T-cell (primary cell): ENCODE data around the gene UMPS. TPM values are rescaled to one million over a fixed set of nuclear protein-coding genes. Genes with fewer than 3 reads are reported as not detected.

ENCODE experiments used
- ATAC-seq, 4 experiments: fragments of 200-7000 bp in 3 of 4; fragments of 150-1000 bp in 1 of 4; cut with Tn5 transposase; replicated peaks in 1 of 4; 1 replicate in 3 of 4; 2 replicates in 1 of 4; pipeline ENCODE4 v1.10.0; 2021; ENCODE audit warnings: moderate library complexity in 3 of 4, mild to moderate bottlenecking in 2 of 4, moderate number of reproducible peaks in 1 of 4
- CTCF ChIA-PET, 2 donors: fragments of 300-600 bp; sonication (Branson Sonifier 250); formaldehyde crosslinking; loops; one replicate each; lab custom pipeline; 2022; ENCODE audit warnings: antibody characterized with exemption in 2 of 2; lab: Charles Lee
- POLR2A ChIA-PET, 2 donors: fragments of 300-600 bp; sonication (Branson Sonifier 250); formaldehyde crosslinking; loops; one replicate each; lab custom pipeline; 2022; ENCODE audit warnings: antibody characterized with exemption in 2 of 2; lab: Charles Lee
- DNase-seq, 35 experiments: peaks; one replicate each; pipeline versions ENCODE4 v3.0.0 to v3.0.0-alpha.2; 2013 to 2023
- H3K27ac ChIP-seq: one replicate; pipeline ENCODE4 v1.5.1; 2013; ENCODE audit warnings: low read length
- H3K27me3 ChIP-seq, 2 experiments: replicated peaks in 1 of 2; 1 replicate in 1 of 2; 2 replicates in 1 of 2; pipeline versions ENCODE4 v1.6.1 to v1.7.0; 2013; ENCODE audit warnings: low read length in 1 of 2, mixed read lengths in 1 of 2; ENCODE audit not compliant: control insufficient read depth in 2 of 2, insufficient read depth in 2 of 2; ENCODE audit errors: extremely low read depth in 1 of 2
- H3K36me3 ChIP-seq, 2 donors: 1 replicate in 1 of 2; 2 replicates in 1 of 2; pipeline versions ENCODE4 v1.6.1 to v1.7.0; 2013; ENCODE audit warnings: low read length in 1 of 2; ENCODE audit not compliant: control insufficient read depth in 2 of 2, insufficient read depth in 1 of 2; ENCODE audit errors: extremely low read depth in 1 of 2
- H3K4me1 ChIP-seq, 2 experiments: 1 replicate in 1 of 2; 2 replicates in 1 of 2; pipeline versions ENCODE4 v1.6.1 to v1.7.0; 2013; ENCODE audit warnings: low read length in 2 of 2, mixed read lengths in 1 of 2; ENCODE audit not compliant: insufficient read depth in 2 of 2, control insufficient read depth in 1 of 2; ENCODE audit errors: extremely low read depth in 1 of 2
- H3K4me3 ChIP-seq, 2 donors: 1 replicate in 1 of 2; 2 replicates in 1 of 2; pipeline versions ENCODE4 v1.5.1 to v1.7.0; 2013; ENCODE audit warnings: mild to moderate bottlenecking in 2 of 2, low read length in 1 of 2, moderate library complexity in 1 of 2; ENCODE audit not compliant: control insufficient read depth in 1 of 2; ENCODE audit errors: extremely low read depth in 1 of 2
- H3K9me3 ChIP-seq: 2 replicates; pipeline ENCODE4 v1.7.0; 2013
- H3K27ac Mint-ChIP-seq, 2 donors: one replicate each; pipeline ENCODE4 v1.8.0; 2020 to 2021; ENCODE audit warnings: mild to moderate bottlenecking in 2 of 2, mixed read lengths in 2 of 2
- H3K27me3 Mint-ChIP-seq, 2 donors: one replicate each; pipeline ENCODE4 v1.8.0; 2021 to 2022; ENCODE audit warnings: mixed read lengths in 2 of 2
- H3K36me3 Mint-ChIP-seq: one replicate; pipeline ENCODE4 v1.8.0; 2021; ENCODE audit warnings: mixed read lengths
- H3K4me1 Mint-ChIP-seq, 3 donors: one replicate each; pipeline ENCODE4 v1.8.0; 2020 to 2022; ENCODE audit warnings: mixed read lengths in 3 of 3, mild to moderate bottlenecking in 1 of 3
- H3K4me3 Mint-ChIP-seq, 3 donors: one replicate each; pipeline ENCODE4 v1.8.0; 2020 to 2022; ENCODE audit warnings: mild to moderate bottlenecking in 3 of 3, mixed read lengths in 3 of 3, moderate library complexity in 3 of 3
- H3K9me3 Mint-ChIP-seq, 3 donors: one replicate each; pipeline ENCODE4 v1.8.0; 2020 to 2022; ENCODE audit warnings: mixed read lengths in 3 of 3
- WGBS: methylation state at CpG from one replicate; pipeline ENCODE4 v1.1.5; 2013; ENCODE audit warnings: missing lambda C conversion rate; ENCODE audit not compliant: insufficient coverage; 5-methylcytosine and 5-hydroxymethylcytosine counted together
- total RNA-seq, 35 experiments: library from RNA in 6 of 35; stranded (reverse) in 6 of 35; fragments of 120-200 nt in 1 of 35; gene quantifications; one replicate each; pipeline versions ENCODE4 v1.2.1 to v1.2.4 and lab custom pipeline; 2013 to 2026

Gene UMPS
- total RNA-seq, 5 donors from 2014 or later (not counting 1 experiment from before 2014, with no cell fraction given) = 14.9 to 29.6 (median 21.1) TPM

DNA sequence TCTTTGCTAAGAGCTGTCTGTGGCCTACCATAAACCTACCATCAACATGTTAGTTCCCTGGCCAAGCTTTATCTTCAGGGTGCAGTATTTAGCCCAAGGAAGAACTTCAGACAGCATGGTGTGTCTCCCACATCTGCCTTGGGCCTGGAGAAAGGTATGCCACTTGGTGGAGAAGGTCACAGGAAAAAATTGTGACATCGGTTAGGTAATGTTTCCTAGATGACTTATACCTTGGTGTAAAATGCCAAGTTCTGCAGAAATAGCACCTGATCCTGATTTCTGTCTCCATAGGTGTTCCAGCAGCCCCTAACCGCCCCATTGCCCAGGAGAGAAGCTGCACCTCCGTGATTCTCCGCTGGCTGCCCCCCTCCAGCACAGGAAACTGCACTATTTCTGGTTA lies 33.0 kb upstream of the UMPS start:
- Histone ChIP-seq H3K27me3 (peaks cover 0 to 13% of the 10 kb centered on the region in 2 experiments), H3K4me3 (no peak overlapping the region), H3K36me3 (no peaks in the 10 kb centered on the region), H3K9me3 (no peaks in the 10 kb centered on the region), H3K4me1 (no peaks in the 10 kb centered on the region), H3K27ac (no peak overlapping the region)
- Mint-ChIP-seq H3K4me3 (no peak overlapping the region), H3K27ac (no peak overlapping the region), H3K4me1 (no peaks in the 10 kb centered on the region), H3K36me3 (no peaks in the 10 kb centered on the region), H3K27me3 (peaks cover 8 to 10% of the 10 kb centered on the region in 2 donors), H3K9me3 (no peaks in the 10 kb centered on the region)
- DNase-seq (no peak), ATAC-seq (no peak)
- ChIA-PET CTCF (interaction anchor here in 1 of 2 donors (0.5 to 1.5 kb wide), 2 partner anchors 9 to 16 kb away, joined by 3 to 4 read pairs; no protein-coding TSS in a partner anchor), POLR2A (no interaction called here)
- 80% methylated on average over 2 of the region's 4 CpGs for WGBS

DNA sequence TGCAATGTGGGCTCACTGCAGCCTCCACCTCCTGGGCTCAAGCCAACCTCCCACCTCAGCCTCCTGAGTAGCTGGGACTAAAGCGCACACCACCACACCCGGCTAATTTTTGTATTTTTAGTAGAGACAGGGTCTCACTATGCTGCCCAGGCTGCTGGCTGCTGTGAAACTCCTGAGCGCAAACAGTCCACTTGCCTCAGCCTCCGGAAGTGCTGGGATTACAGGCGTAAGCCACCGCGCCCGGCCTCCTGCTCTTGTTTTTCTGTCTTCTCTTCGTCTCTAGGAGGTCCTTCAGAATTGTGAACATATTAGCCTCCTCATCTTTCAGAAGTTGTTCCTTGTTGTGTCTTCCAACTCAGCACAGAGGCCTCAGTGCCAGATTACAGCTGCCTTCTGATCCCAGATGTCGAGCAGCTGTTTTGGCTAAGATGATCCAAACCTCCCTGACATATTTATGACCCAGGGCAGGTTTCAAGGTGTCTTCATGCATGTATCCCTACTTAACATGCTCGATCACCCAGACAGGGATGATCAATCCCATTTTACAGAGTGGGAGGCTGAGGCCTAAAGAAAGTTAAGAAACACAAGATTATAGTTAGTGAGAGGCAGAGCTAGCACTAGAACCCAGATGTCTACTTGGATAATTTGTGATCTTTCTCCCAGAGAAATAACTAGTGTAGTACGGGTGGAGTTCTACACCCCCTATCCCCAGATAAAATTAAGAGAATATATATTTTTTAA lies 32.1 kb upstream of the UMPS start:
- no peak for ATAC-seq
- no peak overlapping the region for H3K27ac Mint-ChIP-seq
- H3K27me3 Mint-ChIP-seq = peaks cover 12 to 17% of the 10 kb centered on the region in 2 donors
- Histone ChIP-seq H3K27ac (no peak overlapping the region), H3K9me3 (no peaks in the 10 kb centered on the region), H3K36me3 (no peaks in the 10 kb centered on the region), H3K4me3 (no peak overlapping the region), H3K27me3 (peaks cover 0 to 13% of the 10 kb centered on the region in 2 experiments), H3K4me1 (no peaks in the 10 kb centered on the region)
- H3K4me3 Mint-ChIP-seq = no peak overlapping the region
- ChIA-PET CTCF (interaction anchor here (0.8 to 1.3 kb wide), 2 partner anchors 9 to 10 kb away, joined by 3 to 6 read pairs; no protein-coding TSS in a partner anchor), POLR2A (no interaction called here)
- 84% methylated on average over 8 of the region's 12 CpGs for WGBS
- no peak for DNase-seq
- no peaks in the 10 kb centered on the region for H3K4me1 Mint-ChIP-seq
- no peaks in the 10 kb centered on the region for H3K9me3 Mint-ChIP-seq
- H3K36me3 Mint-ChIP-seq = no peaks in the 10 kb centered on the region

DNA sequence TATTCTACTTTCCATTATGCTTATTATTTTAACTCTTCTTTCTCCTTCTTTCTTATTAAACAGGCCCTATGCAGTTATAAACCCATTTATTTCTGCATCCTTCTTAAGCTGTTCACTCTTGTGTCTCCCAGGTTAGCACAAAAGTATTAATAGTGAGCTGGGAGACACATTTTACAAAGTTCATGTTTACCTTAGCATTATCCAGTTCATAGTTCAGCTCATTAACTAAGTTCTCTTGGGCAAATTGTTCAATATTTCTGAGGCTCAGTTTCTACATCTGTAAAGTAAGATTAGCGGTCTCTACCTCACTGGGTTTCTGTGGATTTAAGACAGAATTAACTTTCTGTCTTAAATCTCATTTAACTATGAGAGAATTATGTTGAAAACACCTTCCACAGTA lies 31.2 kb upstream of the UMPS start:
- Mint-ChIP-seq H3K4me1 (no peaks in the 10 kb centered on the region), H3K4me3 (no peak overlapping the region), H3K36me3 (peaks cover under 1% of the 10 kb centered on the region), H3K27me3 (peaks cover 13 to 17% of the 10 kb centered on the region in 2 donors), H3K9me3 (no peaks in the 10 kb centered on the region), H3K27ac (no peak overlapping the region)
- Histone ChIP-seq H3K9me3 (no peaks in the 10 kb centered on the region), H3K36me3 (no peaks in the 10 kb centered on the region), H3K27me3 (peaks cover 0 to 13% of the 10 kb centered on the region in 2 experiments), H3K27ac (no peak overlapping the region), H3K4me3 (no peak overlapping the region), H3K4me1 (no peaks in the 10 kb centered on the region)
- ATAC-seq = no peak
- ChIA-PET CTCF (interaction anchor here (0.6 to 1.3 kb wide), 3 partner anchors 10 to 16 kb away, joined by 3 to 6 read pairs (median 3); no protein-coding TSS in a partner anchor), POLR2A (no interaction called here)
- no CpG with 5 or more reads among the region's 1 CpG for WGBS
- no peak for DNase-seq

DNA sequence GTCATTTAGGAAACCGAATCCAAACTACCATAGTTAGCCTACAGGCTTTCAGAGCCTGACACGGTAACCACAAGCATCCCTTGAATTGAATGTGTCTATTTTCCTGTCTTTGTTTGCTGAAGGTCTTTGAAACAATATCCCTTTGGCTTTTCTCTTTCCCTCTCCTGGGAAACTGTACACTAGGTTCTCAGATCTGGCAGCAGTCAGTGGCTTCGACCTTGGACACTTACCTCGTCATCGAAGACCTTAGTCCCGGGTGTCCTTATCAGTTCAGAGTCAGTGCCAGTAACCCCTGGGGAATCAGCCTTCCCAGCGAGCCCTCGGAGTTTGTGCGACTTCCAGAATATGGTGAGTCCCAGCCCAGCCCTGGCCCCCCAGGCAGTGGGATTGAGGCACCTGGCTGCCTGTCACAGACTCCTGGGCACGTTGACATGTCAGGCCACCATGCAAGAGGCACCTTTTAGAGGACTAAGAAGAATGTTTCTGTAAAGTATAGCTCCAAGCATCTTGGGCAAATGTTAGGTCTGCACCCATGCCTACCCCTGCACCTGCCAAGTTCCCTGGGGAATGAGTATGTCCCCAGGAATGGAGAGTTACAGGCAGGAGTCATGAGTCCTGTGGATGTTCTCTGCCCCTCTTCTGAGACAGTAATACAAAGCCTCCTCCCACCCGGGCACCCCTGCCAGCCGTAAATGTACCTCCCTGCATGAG lies 30.4 kb upstream of the UMPS start:
- WGBS = 67% methylated on average over 10 of the region's 12 CpGs
- Mint-ChIP-seq H3K27me3 (peaks cover 13 to 20% of the 10 kb centered on the region in 2 donors), H3K27ac (no peak overlapping the region), H3K9me3 (no peaks in the 10 kb centered on the region), H3K4me1 (no peaks in the 10 kb centered on the region), H3K36me3 (peaks cover 2% of the 10 kb centered on the region), H3K4me3 (no peak overlapping the region)
- POLR2A ChIA-PET = no interaction called here
- no peak overlapping the region for H3K4me3 ChIP-seq
- H3K27ac ChIP-seq = no peak overlapping the region
- ATAC-seq (no peak), DNase-seq (no peak)
- H3K27me3 ChIP-seq = peaks cover 0 to 13% of the 10 kb centered on the region in 2 experiments
- CTCF ChIA-PET = interaction anchor here in 1 of 2 donors (0.6 to 1.3 kb wide), 2 partner anchors 11 to 17 kb away, joined by 3 to 6 read pairs; no protein-coding TSS in a partner anchor
- H3K9me3 ChIP-seq = no peaks in the 10 kb centered on the region
- no peaks in the 10 kb centered on the region for H3K4me1 ChIP-seq
- H3K36me3 ChIP-seq = no peaks in the 10 kb centered on the region

DNA sequence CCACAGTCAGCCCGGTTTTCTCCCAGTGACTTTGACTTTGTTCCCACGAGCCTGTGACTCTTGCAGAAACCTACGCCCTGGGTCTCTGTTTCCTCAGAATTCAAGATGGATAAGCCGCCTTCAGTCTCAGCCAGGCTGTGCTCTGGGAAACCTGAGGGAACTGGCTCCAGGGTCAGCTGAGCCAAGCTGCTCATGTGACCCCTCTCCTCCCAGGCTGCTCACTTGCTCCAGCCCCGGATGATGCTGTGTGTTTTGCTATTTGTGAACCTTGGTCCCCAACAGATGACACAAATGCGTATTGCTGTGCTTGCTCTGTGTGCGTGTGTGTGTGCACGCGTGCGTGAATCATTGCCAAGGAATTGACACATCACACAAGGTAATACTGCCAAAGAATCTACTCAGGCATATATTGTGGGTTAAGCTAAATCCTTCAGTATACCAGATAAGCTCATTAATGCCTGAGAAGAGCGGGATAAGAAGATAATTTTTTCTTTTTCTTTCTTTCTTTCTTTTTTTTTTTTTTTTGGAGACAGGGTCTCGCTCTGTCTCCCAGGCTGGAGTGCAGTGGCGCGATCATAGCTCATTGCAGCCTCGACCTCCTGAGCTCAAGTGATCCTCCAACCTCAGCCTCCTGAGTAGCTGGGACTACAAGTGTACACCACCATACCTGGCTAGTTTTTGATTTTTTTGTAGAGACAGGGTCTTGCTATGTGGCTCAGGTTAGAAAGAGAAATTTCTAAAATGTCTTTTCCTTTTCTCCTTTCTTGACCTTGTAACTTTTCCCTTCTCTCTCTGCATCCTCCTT lies 29.2 kb upstream of the UMPS start:
- Mint-ChIP-seq H3K9me3 (no peaks in the 10 kb centered on the region), H3K4me1 (no peaks in the 10 kb centered on the region), H3K36me3 (peaks cover 2% of the 10 kb centered on the region), H3K27ac (no peak overlapping the region), H3K4me3 (no peak overlapping the region), H3K27me3 (peaks cover 17 to 23% of the 10 kb centered on the region in 2 donors)
- no peak for DNase-seq
- Histone ChIP-seq H3K9me3 (no peaks in the 10 kb centered on the region), H3K4me3 (no peak overlapping the region), H3K27ac (no peak overlapping the region), H3K36me3 (no peaks in the 10 kb centered on the region), H3K27me3 (peaks cover 0 to 16% of the 10 kb centered on the region in 2 experiments), H3K4me1 (no peaks in the 10 kb centered on the region)
- CTCF ChIA-PET = interaction anchor here in 1 of 2 donors (0.7 kb wide), 1 partner anchor 1770 kb away, joined by 10 read pairs; no protein-coding TSS in a partner anchor
- no peak for ATAC-seq
- WGBS = 57% methylated on average over 4 of the region's 15 CpGs
- POLR2A ChIA-PET = interaction anchor here in 1 of 2 donors (0.6 kb wide), 1 partner anchor 807 kb away, joined by 3 read pairs; no protein-coding TSS in a partner anchor
